IMR-90 (cell line): ENCODE results near the gene CARD19. TPM values are rescaled to one million over a fixed set of nuclear protein-coding genes. Genes with fewer than 3 reads are reported as not detected.

Experiments
- ATAC-seq: fragments of 200-7000 bp; cut with Tn5 transposase; 2 replicates; pipeline ENCODE4 v1.9.1; 2020; ENCODE audit warnings: low read depth, mild to moderate bottlenecking, moderate library complexity
- BruUV-seq: library from RNA; stranded (reverse); fragments of 400-500 nt; replicated peaks from 2 replicates; lab custom pipeline; 2021; lab: Mats Ljungman, UMichigan
- CTCF ChIA-PET: fragments of 300-600 bp; formaldehyde crosslinking; extraction: SDS; loops from one replicate; lab custom pipeline; 2021; ENCODE audit warnings: antibody characterized with exemption; lab: Yijun Ruan, JAX
- POLR2A ChIA-PET: fragments of 300-600 bp; sonication (Branson Sonifier 250); formaldehyde crosslinking; loops from one replicate; lab custom pipeline; 2022; ENCODE audit warnings: antibody characterized with exemption; ENCODE audit not compliant: unreplicated experiment; lab: Charles Lee
- DNase-seq: peaks from one replicate; pipeline ENCODE4 v3.0.0; 2013
- H2AFZ ChIP-seq: replicated peaks from 2 replicates; pipeline ENCODE3; 2013; ENCODE audit warnings: low read length, mild to moderate bottlenecking; ENCODE audit not compliant: poor library complexity
- H2AK5ac ChIP-seq: 2 replicates; pipeline ENCODE4 v1.6.1; 2013; ENCODE audit warnings: low read depth, low read length, inconsistent platforms
- H2AK9ac ChIP-seq: replicated peaks from 2 replicates; pipeline ENCODE3; 2013; ENCODE audit warnings: mild to moderate bottlenecking, low read depth, low read length, moderate library complexity; ENCODE audit not compliant: poor library complexity
- H2BK120ac ChIP-seq: 2 replicates; pipeline ENCODE4 v1.6.1; 2013; ENCODE audit warnings: low read depth, low read length, inconsistent platforms
- H2BK15ac ChIP-seq: 3 replicates; pipeline ENCODE4 v1.6.1; 2013; ENCODE audit warnings: low read depth, low read length, inconsistent platforms
- H2BK20ac ChIP-seq: 2 replicates; pipeline ENCODE4 v1.6.1; 2013; ENCODE audit warnings: low read depth, mild to moderate bottlenecking, inconsistent platforms, low read length, moderate library complexity
- H2BK5ac ChIP-seq: 2 replicates; pipeline ENCODE4 v1.6.1; 2013; ENCODE audit warnings: mild to moderate bottlenecking, low read depth, low read length, inconsistent platforms; ENCODE audit not compliant: poor library complexity, severe bottlenecking
- H3K14ac ChIP-seq: replicated peaks from 2 replicates; pipeline ENCODE4 v1.6.1; 2013; ENCODE audit warnings: low read depth, low read length, inconsistent platforms
- H3K18ac ChIP-seq: 2 replicates; pipeline ENCODE4 v1.6.1; 2013; ENCODE audit warnings: low read depth, low read length, control low read depth
- H3K23ac ChIP-seq: 2 replicates; pipeline ENCODE4 v1.6.1; 2013; ENCODE audit warnings: low read depth, low read length, inconsistent platforms
- H3K27ac ChIP-seq: 2 replicates; pipeline ENCODE4 v1.5.1; 2013; ENCODE audit warnings: mild to moderate bottlenecking, control low read depth, low read length; ENCODE audit not compliant: insufficient read depth
- H3K27me3 ChIP-seq: 2 replicates; pipeline ENCODE4 v1.6.1; 2013; ENCODE audit warnings: low read length; ENCODE audit not compliant: control insufficient read depth, insufficient read depth
- H3K36me3 ChIP-seq: 2 replicates; pipeline ENCODE4 v1.6.1; 2013; ENCODE audit warnings: low read length, mixed read lengths; ENCODE audit not compliant: control insufficient read depth, insufficient read depth
- H3K4ac ChIP-seq: 2 replicates; pipeline ENCODE4 v1.6.1; 2013; ENCODE audit warnings: low read depth, low read length, inconsistent platforms
- H3K4me1 ChIP-seq: 2 replicates; pipeline ENCODE4 v1.6.1; 2013; ENCODE audit warnings: low read length, mixed read lengths; ENCODE audit not compliant: control insufficient read depth, insufficient read depth
- H3K4me2 ChIP-seq: 2 replicates; pipeline ENCODE4 v1.6.1; 2013; ENCODE audit warnings: low read depth, mild to moderate bottlenecking, control low read depth, low read length, moderate library complexity
- H3K4me3 ChIP-seq: 2 replicates; pipeline ENCODE4 v1.5.1; 2013; ENCODE audit warnings: low read depth, mild to moderate bottlenecking, control low read depth, low read length, moderate library complexity; ENCODE audit not compliant: insufficient read depth
- H3K56ac ChIP-seq: 2 replicates; pipeline ENCODE4 v1.6.1; 2013; ENCODE audit warnings: low read length, inconsistent platforms; ENCODE audit not compliant: insufficient read depth; ENCODE audit errors: extremely low read depth
- H3K79me1 ChIP-seq, 2 experiments: 2 replicates each; pipeline ENCODE4 v1.6.1; 2013; ENCODE audit warnings: low read length in 2 of 2, inconsistent platforms in 1 of 2, low read depth in 1 of 2
- H3K9ac ChIP-seq: 2 replicates; pipeline ENCODE4 v1.6.1; 2013; ENCODE audit warnings: low read depth, low read length, control low read depth
- H3K9me1 ChIP-seq: 2 replicates; pipeline ENCODE4 v1.6.1; 2013; ENCODE audit warnings: low read length, inconsistent platforms; ENCODE audit not compliant: insufficient read depth
- H3K9me3 ChIP-seq: 2 replicates; pipeline ENCODE4 v1.6.1; 2013; ENCODE audit warnings: low read length; ENCODE audit not compliant: control insufficient read depth, insufficient read depth
- H4K20me1 ChIP-seq: 2 replicates; pipeline ENCODE4 v1.6.1; 2013; ENCODE audit warnings: low read length, inconsistent platforms; ENCODE audit not compliant: insufficient read depth
- H4K5ac ChIP-seq: 2 replicates; pipeline ENCODE4 v1.6.1; 2013; ENCODE audit warnings: mild to moderate bottlenecking, low read depth, low read length, control low read depth
- H4K8ac ChIP-seq, 2 experiments: 2 replicates each; pipeline ENCODE4 v1.6.1; 2013; ENCODE audit warnings: low read depth in 2 of 2, low read length in 2 of 2, control low read depth in 1 of 2, inconsistent platforms in 1 of 2
- H4K91ac ChIP-seq: 2 replicates; pipeline ENCODE4 v1.6.1; 2013; ENCODE audit warnings: low read depth, low read length, inconsistent platforms; ENCODE audit not compliant: insufficient read depth
- FOS ChIP-seq: fragments of 150-350 bp; IDR thresholded peaks from 2 replicates; pipeline ENCODE4 v1.6.1; 2016; ENCODE audit warnings: low read depth, low read length
- RCOR1 ChIP-seq: IDR thresholded peaks from 2 replicates; pipeline ENCODE4 v1.6.1; 2012; ENCODE audit warnings: mild to moderate bottlenecking, low read length, improper control_type of control experiment; ENCODE audit not compliant: insufficient replicate concordance
- WGBS, 2 experiments: methylation state at CpG; one replicate each; pipeline versions ENCODE4 v1.1.5 to v1.1.7; 2013; ENCODE audit warnings: missing lambda C conversion rate in 2 of 2; ENCODE audit not compliant: insufficient read length in 1 of 2; ENCODE audit errors: extremely low coverage in 2 of 2; 5-methylcytosine and 5-hydroxymethylcytosine counted together
- dilution Hi-C: fragments of 300-500 bp; cut with HindIII; formaldehyde crosslinking; loops from one replicate; pipeline ENCODE4 v1.14.3; 2018; ENCODE audit warnings: low sequenced_read_pairs; ENCODE audit not compliant: unreplicated experiment
- in situ Hi-C: fragments of 300-500 bp; cut with MboI; formaldehyde crosslinking; loops from 3 replicates; pipeline ENCODE4 v1.14.3; 2019; ENCODE audit warnings: low sequenced_read_pairs, inconsistent platforms, mixed read lengths
- intact Hi-C: fragments of 100-400 bp; cut with micrococcal nuclease; formaldehyde crosslinking; loops from 2 replicates; pipeline ENCODE4 v1.10.0; 2022
- polyA plus RNA-seq, 3 experiments: library from polyadenylated mRNA; depleted of rRNA; stranded (reverse); fragments of >200 nt; gene quantifications; 2 replicates each; pipeline ENCODE4 v1.2.3, GENCODE V29; 2012; ENCODE audit warnings: low replicate concordance in 1 of 3
- total RNA-seq: library from RNA; depleted of rRNA; stranded (reverse); fragments of >200 nt; gene quantifications from 2 replicates; pipeline ENCODE4 v1.2.3, GENCODE V29; 2012
- TF ChIP-seq, protein P1 (sequence below): fragments of 150-350 bp; IDR thresholded peaks from 2 replicates; pipeline ENCODE4 v1.6.1; 2017; ENCODE audit warnings: mild to moderate bottlenecking, antibody characterized with exemption, low read length, low read depth

Gene CARD19
- total and polyA plus RNA-seq, 2 of the 4 experiments (the other 2 are of a cell fraction): 17.4 to 111 TPM

DNA sequence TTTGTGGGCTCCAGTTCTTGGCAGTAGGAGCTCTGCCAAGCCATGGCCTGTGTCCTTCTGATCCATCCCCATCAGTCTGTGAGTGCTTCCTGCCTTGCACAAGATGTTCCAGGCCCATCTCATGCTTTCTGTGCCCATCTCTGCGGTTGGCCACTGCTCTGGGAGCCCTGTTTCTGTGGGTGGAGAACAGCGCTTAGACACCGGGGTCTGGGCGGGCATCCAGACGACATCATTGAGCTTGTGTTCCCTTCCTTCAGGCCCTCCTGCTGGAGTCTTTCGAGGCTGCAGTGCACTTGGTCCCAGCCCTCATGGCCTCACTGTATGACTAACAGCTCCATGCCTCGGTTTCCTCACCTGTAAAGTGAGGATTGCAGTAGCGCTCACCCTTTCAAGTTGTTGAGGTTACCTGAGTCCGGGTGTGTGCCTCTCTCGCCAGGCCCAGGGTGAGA is 14.9 kb upstream of the CARD19 start:
- BruUV-seq: no TSS peak
- H3K18ac ChIP-seq: no peak overlapping the region
- in situ Hi-C loops: no loop called here
- dilution Hi-C loops: no loop called here
- no peak overlapping the region for H2AK5ac ChIP-seq
- H4K91ac ChIP-seq: no peak overlapping the region
- no peaks in the 10 kb centered on the region for H4K20me1 ChIP-seq
- no peak overlapping the region for H3K14ac ChIP-seq
- no peak overlapping the region for H3K27ac ChIP-seq
- POLR2A ChIA-PET: no interaction called here
- no peak overlapping the region for H4K8ac ChIP-seq
- H3K4me2 ChIP-seq: no peak overlapping the region
- no peak overlapping the region for H2BK5ac ChIP-seq
- no peak overlapping the region; the same call in 1 of the 2 replicates for H3K4ac ChIP-seq
- no peaks in the 10 kb centered on the region; the same call in 1 of the 2 replicates for H3K9me1 ChIP-seq
- no peak for ATAC-seq
- TF ChIP-seq, protein P1, sequence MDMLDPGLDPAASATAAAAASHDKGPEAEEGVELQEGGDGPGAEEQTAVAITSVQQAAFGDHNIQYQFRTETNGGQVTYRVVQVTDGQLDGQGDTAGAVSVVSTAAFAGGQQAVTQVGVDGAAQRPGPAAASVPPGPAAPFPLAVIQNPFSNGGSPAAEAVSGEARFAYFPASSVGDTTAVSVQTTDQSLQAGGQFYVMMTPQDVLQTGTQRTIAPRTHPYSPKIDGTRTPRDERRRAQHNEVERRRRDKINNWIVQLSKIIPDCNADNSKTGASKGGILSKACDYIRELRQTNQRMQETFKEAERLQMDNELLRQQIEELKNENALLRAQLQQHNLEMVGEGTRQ: no peak
- TF ChIP-seq RCOR1 (no peak), FOS (no peak)
- no peak overlapping the region for H4K5ac ChIP-seq
- no peak overlapping the region for H2AK9ac ChIP-seq
- H3K4me1 ChIP-seq: peaks cover 3% of the 10 kb centered on the region
- H3K79me1 ChIP-seq: no peaks in the 10 kb centered on the region
- no peak overlapping the region for H2BK15ac ChIP-seq
- no peak overlapping the region for H2BK20ac ChIP-seq
- no peak overlapping the region for H3K4me3 ChIP-seq
- WGBS, 2 experiments: 89% methylated on average over 8 of the region's 10 CpGs; no CpG with 5 or more reads in 1 of the 2 experiments
- no peak overlapping the region for H3K56ac ChIP-seq
- no peak for DNase-seq
- H3K23ac ChIP-seq: no peak overlapping the region
- H2AFZ ChIP-seq: peak overlapping the region; percentile 28
- CTCF ChIA-PET: interaction anchor here (0.5 kb wide), 1 partner anchor 109 kb away, joined by 9 read pairs; no protein-coding TSS in a partner anchor
- H3K27me3 ChIP-seq: no peaks in the 10 kb centered on the region; the same call in 1 of the 2 replicates
- intact Hi-C loops: no loop called here
- H3K36me3 ChIP-seq: no peaks in the 10 kb centered on the region
- no peak overlapping the region for H3K9ac ChIP-seq
- no peaks in the 10 kb centered on the region for H3K9me3 ChIP-seq
- H2BK120ac ChIP-seq: no peak overlapping the region
